Caco-2 (cell line): Measurements from ENCODE around the gene THSD8. TPM values are rescaled to one million over a fixed set of nuclear protein-coding genes. Genes with fewer than 3 reads are reported as not detected.

Source experiments
- BruUV-seq: library from RNA; stranded (reverse); fragments of 400-500 nt; replicated peaks from 2 replicates; lab custom pipeline; 2021; lab: Mats Ljungman, UMichigan
- CTCF ChIA-PET: fragments of 300-600 bp; sonication (Branson Sonifier 250); formaldehyde crosslinking; loops from one replicate; lab custom pipeline; 2022; ENCODE audit warnings: antibody characterized with exemption; lab: Charles Lee
- POLR2A ChIA-PET: fragments of 300-600 bp; sonication (Branson Sonifier 250); formaldehyde crosslinking; loops from one replicate; lab custom pipeline; 2022; ENCODE audit warnings: antibody characterized with exemption; lab: Charles Lee
- DNase-seq, 2 experiments: peaks; one replicate each; pipeline versions ENCODE4 v3.0.0 to v3.0.0-alpha.2; 2020 to 2022
- H3K27me3 ChIP-seq: replicated peaks from 2 replicates; pipeline ENCODE4 v1.6.0; 2011; ENCODE audit warnings: low read length; ENCODE audit not compliant: control insufficient read depth, insufficient read depth
- H3K36me3 ChIP-seq: 2 replicates; pipeline ENCODE4 v1.5.1; 2011; ENCODE audit warnings: low read length; ENCODE audit not compliant: control insufficient read depth, insufficient read depth
- H3K4me1 ChIP-seq: fragments of 250-450 bp; sonication (Bioruptor Pico); 2 replicates; pipeline ENCODE4 v1.5.1; 2020; ENCODE audit warnings: mild to moderate bottlenecking
- H3K4me3 ChIP-seq: 2 replicates; pipeline ENCODE4 v1.5.1; 2011; ENCODE audit warnings: low read depth, mild to moderate bottlenecking, control low read depth, low read length
- H3K9me3 ChIP-seq: fragments of 250-450 bp; sonication (Bioruptor Pico); 2 replicates; pipeline ENCODE4 v1.5.1; 2020; ENCODE audit warnings: mild to moderate bottlenecking, moderate library complexity
- H3K27ac Mint-ChIP-seq: one replicate; pipeline ENCODE4 v1.8.0; 2022; ENCODE audit warnings: mixed read lengths; ENCODE audit not compliant: unreplicated experiment
- H3K27me3 Mint-ChIP-seq: one replicate; pipeline ENCODE4 v1.8.0; 2022; ENCODE audit warnings: mixed read lengths; ENCODE audit not compliant: insufficient read depth, unreplicated experiment
- H3K36me3 Mint-ChIP-seq: one replicate; pipeline ENCODE4 v1.8.0; 2022; ENCODE audit warnings: mild to moderate bottlenecking, mixed read lengths; ENCODE audit not compliant: insufficient read depth, unreplicated experiment
- H3K4me1 Mint-ChIP-seq: one replicate; pipeline ENCODE4 v1.8.0; 2022; ENCODE audit warnings: low read depth, mixed read lengths; ENCODE audit not compliant: unreplicated experiment
- H3K4me3 Mint-ChIP-seq: one replicate; pipeline ENCODE4 v1.8.0; 2022; ENCODE audit warnings: mild to moderate bottlenecking, moderate library complexity, mixed read lengths; ENCODE audit not compliant: unreplicated experiment
- H3K9me3 Mint-ChIP-seq: one replicate; pipeline ENCODE4 v1.8.0; 2022; ENCODE audit warnings: mixed read lengths; ENCODE audit not compliant: unreplicated experiment
- CTCF ChIP-seq, 2 experiments: fragments of 200-600 bp in 1 of 2; IDR thresholded peaks; 1 replicate in 1 of 2; 2 replicates in 1 of 2; pipeline versions ENCODE4 v1.5.1 to v1.8.0; 2011 to 2022; ENCODE audit warnings: antibody characterized with exemption in 1 of 2, control low read depth in 1 of 2, inconsistent platforms in 1 of 2, low read depth in 1 of 2, low read length in 1 of 2, mild to moderate bottlenecking in 1 of 2, moderate library complexity in 1 of 2; ENCODE audit not compliant: insufficient read depth in 1 of 2, severe bottlenecking in 1 of 2, unreplicated experiment in 1 of 2
- intact Hi-C: fragments of 100-400 bp; cut with micrococcal nuclease; formaldehyde crosslinking; loops from one replicate; pipeline ENCODE4 v1.10.0; 2022; ENCODE audit not compliant: unreplicated experiment
- total RNA-seq: library from RNA; stranded (reverse); gene quantifications from 2 replicates; pipeline ENCODE4 v1.2.3, GENCODE V29; 2022

The THSD8 gene
- total RNA-seq, 1 experiment from 2014 or later = 25.9 TPM

GRCh38 chr19:12840091-12841079, 38.5 kb downstream of the THSD8 start:
- peaks cover 8% of the 10 kb centered on the region for H3K4me1 Mint-ChIP-seq
- Histone ChIP-seq H3K27me3 (no peaks in the 10 kb centered on the region), H3K36me3 (no peaks in the 10 kb centered on the region), H3K9me3 (no peaks in the 10 kb centered on the region), H3K4me1 (peaks cover 6% of the 10 kb centered on the region; the same call in 1 of the 2 replicates), H3K4me3 (no peak overlapping the region)
- POLR2A ChIA-PET = no interaction called here
- TF ChIP-seq CTCF (IDR thresholded peaks at IDR 0.05; ENCODE audit: insufficient read depth in 1 of 2, low read depth in 1 of 2, low read length in 1 of 2, severe bottlenecking in 1 of 2, unreplicated experiment in 1 of 2) = no peak
- peaks cover 6% of the 10 kb centered on the region for H3K36me3 Mint-ChIP-seq
- intact Hi-C loops = no loop called here
- no TSS peak for BruUV-seq
- peaks cover 15% of the 10 kb centered on the region for H3K27me3 Mint-ChIP-seq
- DNase-seq = peak; percentile 76 to 85
- no peak overlapping the region for H3K27ac Mint-ChIP-seq
- no peaks in the 10 kb centered on the region for H3K9me3 Mint-ChIP-seq
- peak overlapping the region; percentile 58 for H3K4me3 Mint-ChIP-seq
- CTCF ChIA-PET = no interaction called here

GRCh38 chr19:12841094-12841493, 39.2 kb downstream of the THSD8 start:
- CTCF ChIA-PET = no interaction called here
- no peaks in the 10 kb centered on the region for H3K9me3 ChIP-seq
- intact Hi-C loops = no loop called here
- POLR2A ChIA-PET = no interaction called here
- Mint-ChIP-seq H3K27ac (no peak overlapping the region), H3K36me3 (peaks cover 6% of the 10 kb centered on the region), H3K4me1 (peaks cover 8% of the 10 kb centered on the region), H3K27me3 (peaks cover 15% of the 10 kb centered on the region), H3K4me3 (peak overlapping the region; percentile 58), H3K9me3 (no peaks in the 10 kb centered on the region)
- H3K4me3 ChIP-seq = no peak overlapping the region
- peaks cover 6% of the 10 kb centered on the region; the same call in 1 of the 2 replicates for H3K4me1 ChIP-seq
- peak in 1 of 2 experiments; percentile 57 for DNase-seq
- no peak for TF ChIP-seq CTCF (IDR thresholded peaks at IDR 0.05; ENCODE audit: insufficient read depth in 1 of 2, low read depth in 1 of 2, low read length in 1 of 2, severe bottlenecking in 1 of 2, unreplicated experiment in 1 of 2)
- H3K27me3 ChIP-seq = no peaks in the 10 kb centered on the region
- no peaks in the 10 kb centered on the region for H3K36me3 ChIP-seq
- BruUV-seq = no TSS peak

GRCh38 chr19:12842511-12842910, 40.6 kb downstream of the THSD8 start:
- intact Hi-C loops = no loop called here
- Mint-ChIP-seq H3K36me3 (no peaks in the 10 kb centered on the region), H3K9me3 (no peaks in the 10 kb centered on the region), H3K4me1 (peaks cover 2% of the 10 kb centered on the region), H3K27ac (no peak overlapping the region), H3K4me3 (no peak overlapping the region), H3K27me3 (peaks cover 8% of the 10 kb centered on the region)
- ChIA-PET CTCF (no interaction called here), POLR2A (no interaction called here)
- no peaks in the 10 kb centered on the region for H3K36me3 ChIP-seq
- no peaks in the 10 kb centered on the region; the same call in 1 of the 2 replicates for H3K27me3 ChIP-seq
- no peak for DNase-seq
- BruUV-seq = no TSS peak
- TF ChIP-seq CTCF (IDR thresholded peaks at IDR 0.05; ENCODE audit: insufficient read depth in 1 of 2, low read depth in 1 of 2, low read length in 1 of 2, severe bottlenecking in 1 of 2, unreplicated experiment in 1 of 2) = no peak
- no peaks in the 10 kb centered on the region for H3K9me3 ChIP-seq
- no peak overlapping the region for H3K4me3 ChIP-seq
- H3K4me1 ChIP-seq = peaks cover 6% of the 10 kb centered on the region; the same call in 1 of the 2 replicates
